LNCAP (cell line): ENCODE data around the gene ATG12.

Experiments
- TF ChIP-seq, protein P1 (sequence below): fragments of 450-650 bp; IDR thresholded peaks from 2 replicates; pipeline ENCODE4 v1.5.1; 2017; ENCODE audit warnings: mild to moderate bottlenecking

The ATG12 gene

DNA sequence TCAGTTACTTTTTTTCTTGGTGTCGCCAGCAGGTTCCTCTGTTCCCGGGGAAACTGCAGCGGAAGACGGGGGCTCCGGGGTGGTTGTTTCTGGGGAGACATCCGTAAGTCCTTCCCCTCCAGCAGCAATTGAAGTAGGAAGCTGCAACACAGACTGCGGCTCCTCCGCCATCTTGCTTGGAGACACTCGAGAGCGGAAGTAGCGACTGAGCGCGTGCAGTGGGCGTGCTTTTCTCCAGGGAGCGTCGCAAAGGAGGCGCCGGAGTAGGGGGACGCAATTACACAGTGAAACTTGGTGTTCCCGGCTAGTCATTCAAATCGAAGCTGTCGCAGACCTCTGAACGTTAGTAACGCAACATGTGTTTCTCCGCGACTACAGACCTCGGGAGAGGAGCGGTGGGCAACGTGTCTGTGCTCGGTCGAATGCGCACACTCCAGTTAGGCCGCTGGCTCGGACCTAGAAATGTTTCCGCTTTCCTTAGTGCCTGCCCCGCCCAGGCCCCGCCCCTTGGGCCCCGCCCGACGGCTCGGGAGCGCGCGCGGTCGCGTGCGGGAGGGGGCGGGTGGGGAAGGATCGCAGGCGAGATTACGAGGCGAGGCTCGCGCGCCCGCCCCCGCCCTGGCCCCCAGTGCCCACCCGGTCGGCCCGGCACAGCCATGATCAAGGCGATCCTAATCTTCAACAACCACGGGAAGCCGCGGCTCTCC lies at the start of gene ATG12, which contains the start of gene AP3S1:
ATG12 (minus strand) TSS at position 184 of the 707 bp plus-strand sequence; CDS start at position 171, 13 bp downstream.
AP3S1 (plus strand) TSS at position 554 of the 707 bp plus-strand sequence; CDS start at position 657, 103 bp downstream.
- TF ChIP-seq, protein P1, sequence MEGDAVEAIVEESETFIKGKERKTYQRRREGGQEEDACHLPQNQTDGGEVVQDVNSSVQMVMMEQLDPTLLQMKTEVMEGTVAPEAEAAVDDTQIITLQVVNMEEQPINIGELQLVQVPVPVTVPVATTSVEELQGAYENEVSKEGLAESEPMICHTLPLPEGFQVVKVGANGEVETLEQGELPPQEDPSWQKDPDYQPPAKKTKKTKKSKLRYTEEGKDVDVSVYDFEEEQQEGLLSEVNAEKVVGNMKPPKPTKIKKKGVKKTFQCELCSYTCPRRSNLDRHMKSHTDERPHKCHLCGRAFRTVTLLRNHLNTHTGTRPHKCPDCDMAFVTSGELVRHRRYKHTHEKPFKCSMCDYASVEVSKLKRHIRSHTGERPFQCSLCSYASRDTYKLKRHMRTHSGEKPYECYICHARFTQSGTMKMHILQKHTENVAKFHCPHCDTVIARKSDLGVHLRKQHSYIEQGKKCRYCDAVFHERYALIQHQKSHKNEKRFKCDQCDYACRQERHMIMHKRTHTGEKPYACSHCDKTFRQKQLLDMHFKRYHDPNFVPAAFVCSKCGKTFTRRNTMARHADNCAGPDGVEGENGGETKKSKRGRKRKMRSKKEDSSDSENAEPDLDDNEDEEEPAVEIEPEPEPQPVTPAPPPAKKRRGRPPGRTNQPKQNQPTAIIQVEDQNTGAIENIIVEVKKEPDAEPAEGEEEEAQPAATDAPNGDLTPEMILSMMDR, result no peak

DNA sequence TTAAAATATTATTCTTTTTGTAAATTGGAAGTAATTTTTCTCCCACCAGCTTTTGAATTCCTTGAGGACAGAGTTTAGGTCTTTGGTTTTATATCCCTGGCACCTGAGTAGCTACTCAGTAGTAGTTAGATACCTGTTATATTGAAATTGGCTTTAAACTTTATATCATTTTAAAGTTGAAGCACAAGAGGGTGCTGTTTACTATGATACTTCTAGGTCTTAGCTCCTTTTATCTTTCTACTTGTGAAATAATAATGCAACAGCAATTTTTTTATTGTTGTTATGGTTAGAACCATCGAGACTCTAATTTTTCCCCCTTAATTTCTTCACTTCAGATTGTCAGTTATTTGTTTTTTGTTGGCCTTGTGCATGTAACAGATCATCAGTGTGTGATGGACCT lies 46.7 kb upstream of the ATG12 start:
- TF ChIP-seq, protein P1, result peak; percentile 54

DNA sequence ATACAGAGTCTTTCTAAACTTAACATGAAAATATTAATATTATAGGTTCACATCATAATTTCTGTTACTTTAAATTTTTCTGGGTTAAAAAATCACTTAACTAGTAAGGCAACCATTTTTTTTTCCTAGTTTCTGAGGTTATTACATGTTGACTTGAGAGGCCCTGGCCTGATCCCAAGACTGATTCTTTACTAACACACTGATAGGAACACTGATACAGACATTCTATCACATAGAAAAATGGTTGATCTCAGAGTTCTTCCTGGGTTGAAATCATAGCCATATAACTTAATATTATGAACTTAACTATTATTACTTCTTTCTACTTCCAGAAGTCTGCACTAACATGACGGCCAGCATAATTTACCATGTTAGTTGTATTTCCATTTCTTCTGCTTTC lies 43.3 kb upstream of the ATG12 start:
- TF ChIP-seq, protein P1, result no peak

DNA sequence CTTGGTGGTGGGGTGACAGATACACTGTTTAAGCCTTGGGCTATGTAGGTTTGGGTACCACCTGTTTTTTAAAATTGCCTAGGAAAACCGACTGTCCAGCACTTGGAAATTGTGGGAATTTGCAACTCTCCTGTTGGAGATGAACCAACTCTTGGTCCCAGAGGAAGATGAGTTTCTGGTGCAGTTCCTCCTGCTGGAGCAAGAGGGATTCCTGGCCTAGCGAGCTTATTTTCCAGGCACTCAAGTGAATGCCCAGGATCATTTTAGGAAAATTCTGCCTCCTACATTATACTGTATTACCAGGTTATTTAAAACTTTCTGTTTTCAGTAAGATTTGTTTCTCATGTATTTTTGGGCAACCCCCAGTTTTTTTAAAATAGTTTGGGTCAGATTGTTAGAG lies 34.1 kb upstream of the ATG12 start:
- TF ChIP-seq, protein P1, result no peak

DNA sequence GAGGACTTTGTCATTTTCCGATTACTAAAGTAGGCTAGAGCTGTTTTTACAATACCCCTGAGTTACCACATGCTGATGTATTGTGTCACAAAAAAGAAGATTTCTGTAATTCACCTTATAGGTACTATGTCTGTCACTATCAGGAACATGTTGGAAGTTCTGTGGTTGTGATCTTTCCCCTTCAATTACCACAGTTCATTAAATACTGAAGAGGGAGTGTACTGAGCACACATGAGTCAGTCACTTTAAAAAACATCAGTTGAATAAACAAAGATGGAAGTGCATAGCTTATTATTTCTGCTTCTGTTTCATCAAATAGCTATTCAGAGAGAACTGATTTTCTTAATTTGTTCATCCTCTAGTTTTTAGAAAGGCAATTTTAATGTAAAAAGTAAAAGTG lies 32.0 kb upstream of the ATG12 start:
- TF ChIP-seq, protein P1, result no peak

DNA sequence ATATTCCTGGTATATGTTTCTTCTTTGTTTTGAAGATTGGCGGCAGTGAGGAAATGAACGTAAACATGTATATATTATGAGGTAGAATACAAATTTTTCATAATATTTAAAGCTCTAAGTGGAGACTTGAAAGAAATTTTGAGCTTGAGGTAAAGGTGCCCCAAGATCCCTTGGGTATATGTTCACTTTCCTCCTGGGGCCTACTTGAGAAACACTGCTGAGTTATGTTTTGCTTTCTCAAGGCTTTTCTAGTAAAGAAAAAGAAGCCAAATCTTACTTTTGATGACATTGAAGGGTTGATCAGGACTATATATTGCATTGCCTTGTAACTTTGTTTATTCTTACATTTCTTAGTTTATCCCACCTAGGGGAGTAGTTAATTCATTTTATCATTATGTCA lies 31.1 kb upstream of the ATG12 start:
- TF ChIP-seq, protein P1, result no peak

DNA sequence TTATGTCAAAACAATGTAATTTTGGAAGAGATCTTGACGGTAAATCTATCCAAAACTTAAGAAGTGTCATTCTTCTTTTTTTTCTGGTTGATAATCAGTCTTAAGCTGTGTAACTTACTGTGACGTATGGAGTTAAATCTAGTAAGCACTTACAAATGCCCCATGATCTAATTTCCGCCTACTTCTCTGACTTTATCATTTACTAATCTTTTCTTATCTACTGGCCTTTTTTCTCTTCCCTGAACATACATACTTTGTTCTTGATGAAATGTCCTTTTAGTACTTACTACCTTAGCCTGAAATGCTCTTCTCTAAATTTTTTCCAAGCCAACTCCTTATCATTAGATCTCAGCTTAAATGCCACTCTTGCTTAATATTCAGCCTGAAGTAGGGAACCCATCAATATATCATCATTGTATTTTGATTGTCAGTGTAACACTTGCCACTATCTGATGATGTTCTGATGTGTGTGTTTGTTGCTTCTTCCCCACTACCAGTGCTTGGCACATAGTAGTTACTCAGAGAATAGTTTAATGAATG lies 28.0 kb upstream of the ATG12 start:
- TF ChIP-seq, protein P1, result no peak
